K562 (cell line): ENCODE measurements around the gene SHB. TPM values are rescaled to one million over a fixed set of nuclear protein-coding genes. Genes with fewer than 3 reads are reported as not detected.

Experiments used
- CEBPB ChIP-seq: fragments of 450-650 bp; IDR thresholded peaks from 2 replicates; pipeline ENCODE4 v1.6.1; 2016; ENCODE audit warnings: missing genetic modification characterization, missing compliant biosample characterization
- CHD4 ChIP-seq: fragments of 200-600 bp; sonication (generic); IDR thresholded peaks from 3 replicates; pipeline ENCODE4 v1.6.1; 2012; ENCODE audit warnings: low read depth, mild to moderate bottlenecking, mixed read lengths, low read length, inconsistent platforms; ENCODE audit not compliant: insufficient read depth, insufficient replicate concordance, poor library complexity, severe bottlenecking
- EP300 ChIP-seq: IDR thresholded peaks from 2 replicates; pipeline ENCODE4 v1.6.1; 2012; ENCODE audit warnings: low read length, improper control_type of control experiment
- ETS1 ChIP-seq: conservative IDR thresholded peaks from 2 replicates; pipeline ENCODE4 v1.6.1; 2011; ENCODE audit warnings: low read depth, mild to moderate bottlenecking, low read length; ENCODE audit not compliant: control insufficient read depth
- FOS ChIP-seq: IDR thresholded peaks from 3 replicates; pipeline ENCODE4 v1.6.1; 2011; ENCODE audit not compliant: insufficient read length; ENCODE audit errors: extremely low read depth
- GTF2E2 ChIP-seq: fragments of 200-800 bp; sonication (Bioruptor generic); IDR thresholded peaks from 2 replicates; pipeline ENCODE4 v1.6.1; 2016; ENCODE audit warnings: missing genetic modification characterization, missing compliant biosample characterization
- HDAC1 ChIP-seq, 2 experiments: fragments of 450-650 bp; IDR thresholded peaks; 2 replicates each; pipeline ENCODE4 v1.6.1; 2016 to 2017; ENCODE audit warnings: inconsistent platforms in 1 of 2, mild to moderate bottlenecking in 1 of 2, moderate library complexity in 1 of 2
- HOMEZ ChIP-seq: fragments of 250-450 bp; sonication (Bioruptor Pico); IDR thresholded peaks from 2 replicates; pipeline ENCODE4 v1.4.0; 2020; ENCODE audit warnings: mild to moderate bottlenecking, moderate library complexity
- MAFK ChIP-seq: IDR thresholded peaks from 2 replicates; pipeline ENCODE4 v1.6.1; 2011; ENCODE audit warnings: low read length, improper control_type of control experiment
- REST ChIP-seq, 2 experiments: fragments of 450-650 bp; formaldehyde crosslinking in 1 of 2; IDR thresholded peaks; 2 replicates each; pipeline versions ENCODE4 v1.4.0 to v1.6.1; 2014 to 2020; ENCODE audit warnings: mild to moderate bottlenecking in 2 of 2, borderline replicate concordance in 1 of 2, low read depth in 1 of 2
- RFX5 ChIP-seq: IDR thresholded peaks from 2 replicates; pipeline ENCODE4 v1.6.1; 2011; ENCODE audit warnings: low read depth, mild to moderate bottlenecking, improper control_type of control experiment, low read length
- SETDB1 ChIP-seq: IDR thresholded peaks from one replicate; pipeline ENCODE4 v1.6.1; 2012; ENCODE audit warnings: low read length, control low read depth, inconsistent platforms
- SMAD1 ChIP-seq: fragments of 150-350 bp; IDR thresholded peaks from 2 replicates; pipeline ENCODE4 v1.6.1; 2014; ENCODE audit warnings: low read length, low read depth; ENCODE audit not compliant: partially characterized antibody
- TFAP4 ChIP-seq: sonication (generic); formaldehyde crosslinking; IDR thresholded peaks from 2 replicates; pipeline ENCODE4 v1.8.0; 2022; ENCODE audit warnings: missing genetic modification reagents, mild to moderate bottlenecking, moderate library complexity, borderline replicate concordance
- XRCC4 ChIP-seq: IDR thresholded peaks from one replicate; pipeline ENCODE4 v1.6.1; 2011; ENCODE audit not compliant: insufficient read depth, insufficient read length; ENCODE audit errors: extremely low read depth
- ZFX ChIP-seq: sonication (generic); formaldehyde crosslinking; IDR thresholded peaks from 2 replicates; pipeline ENCODE4 v1.8.0; 2022; ENCODE audit warnings: mild to moderate bottlenecking, missing genetic modification reagents, moderate library complexity
- ZNF830 ChIP-seq: fragments of 250-450 bp; sonication (Bioruptor Pico); IDR thresholded peaks from 2 replicates; pipeline ENCODE4 v1.5.0; 2021; ENCODE audit warnings: mild to moderate bottlenecking
- polyA plus RNA-seq, 8 experiments: library from polyadenylated mRNA; depleted of rRNA in 4 of 8; stranded (reverse) in 5 of 8; unstranded in 3 of 8; fragments of >200 nt; fragmentation: Nextera tagmentation in 2 of 8; fragmentation: Illumina TruSeq in 1 of 8; extraction: Ambion mirVana in 2 of 8; extraction: Trizol in 1 of 8; gene quantifications; 2 replicates each; pipeline versions ENCODE4 v1.2.1 to v1.2.3, GENCODE V29; 2011 to 2014; ENCODE audit warnings: inconsistent platforms in 1 of 8, missing spikeins in 1 of 8
- total RNA-seq, 7 experiments: library from RNA; depleted of rRNA in 6 of 7; stranded (reverse); fragments of >200 nt in 6 of 7; fragmentation: Illumina TruSeq in 2 of 7; extraction: Trizol in 2 of 7; gene quantifications; 2 replicates each; pipeline versions ENCODE4 v1.2.1 to v1.2.3, GENCODE V29; 2011 to 2021; ENCODE audit warnings: low replicate concordance in 1 of 7

The SHB gene
- total and polyA plus RNA-seq, 9 of the 15 experiments (the other 6 are each of a cell fraction or from before 2014, with no cell fraction given): 0.78 to 16.0 (median 5.3) TPM

- TF ChIP-seq REST (IDR thresholded peaks at IDR 0.05; ENCODE audit: borderline replicate concordance) (no peak), REST (CRISPR knock-in tag; IDR thresholded peaks at IDR 0.05; ENCODE audit: low read depth) (no peak), ZNF830 (CRISPR knock-in tag) (no peak), CHD4 (peak; percentile 90), MAFK (no peak), HOMEZ (CRISPR knock-in tag) (no peak), EP300 (peak; percentile 55; the same call in 1 of the 2 replicates), RFX5 (no peak), SMAD1 (no peak), XRCC4 (no peak), CEBPB (tag) (peak; percentile 73), FOS (peak; percentile 32), HDAC1 (IDR thresholded peaks at IDR 0.05) (peak; percentile 81 to 88; a peak in 3 of 4 replicates), SETDB1 (no peak), GTF2E2 (tag) (no peak), ETS1 (no peak), ZFX (CRISPR knock-in tag) (no peak), TFAP4 (CRISPR knock-in tag) (no peak)
These were observed 100.8 kb downstream of the SHB start (continued) for GRCh38 chr9:37968228-37968701.
